Suprapubic skin (tissue), 4 donors: ENCODE data around the gene DAAM2.

Source experiments
- EP300 ChIP-seq: sonication (generic); formaldehyde crosslinking; IDR thresholded peaks from one replicate; pipeline ENCODE4 v1.6.1; 2017; ENCODE audit warnings: antibody characterized with exemption
- POLR2A ChIP-seq, 2 donors: fragments of 450-650 bp; IDR thresholded peaks; one replicate each; pipeline ENCODE4 v1.6.1; 2017; ENCODE audit warnings: antibody characterized with exemption in 2 of 2, mild to moderate bottlenecking in 2 of 2, moderate library complexity in 2 of 2
- POLR2AphosphoS5 ChIP-seq, 3 donors: sonication (generic); formaldehyde crosslinking; IDR thresholded peaks; one replicate each; pipeline ENCODE4 v1.6.1; 2017; ENCODE audit warnings: antibody characterized with exemption in 3 of 3
- TF ChIP-seq, protein P1 (sequence below), 2 donors: fragments of 200-600 bp in 1 of 2; fragments of 450-650 bp in 1 of 2; sonication (generic) in 1 of 2; IDR thresholded peaks; one replicate each; pipeline ENCODE4 v1.5.1; 2016 to 2019; ENCODE audit warnings: antibody characterized with exemption in 2 of 2, mild to moderate bottlenecking in 1 of 2, moderate library complexity in 1 of 2

DNA sequence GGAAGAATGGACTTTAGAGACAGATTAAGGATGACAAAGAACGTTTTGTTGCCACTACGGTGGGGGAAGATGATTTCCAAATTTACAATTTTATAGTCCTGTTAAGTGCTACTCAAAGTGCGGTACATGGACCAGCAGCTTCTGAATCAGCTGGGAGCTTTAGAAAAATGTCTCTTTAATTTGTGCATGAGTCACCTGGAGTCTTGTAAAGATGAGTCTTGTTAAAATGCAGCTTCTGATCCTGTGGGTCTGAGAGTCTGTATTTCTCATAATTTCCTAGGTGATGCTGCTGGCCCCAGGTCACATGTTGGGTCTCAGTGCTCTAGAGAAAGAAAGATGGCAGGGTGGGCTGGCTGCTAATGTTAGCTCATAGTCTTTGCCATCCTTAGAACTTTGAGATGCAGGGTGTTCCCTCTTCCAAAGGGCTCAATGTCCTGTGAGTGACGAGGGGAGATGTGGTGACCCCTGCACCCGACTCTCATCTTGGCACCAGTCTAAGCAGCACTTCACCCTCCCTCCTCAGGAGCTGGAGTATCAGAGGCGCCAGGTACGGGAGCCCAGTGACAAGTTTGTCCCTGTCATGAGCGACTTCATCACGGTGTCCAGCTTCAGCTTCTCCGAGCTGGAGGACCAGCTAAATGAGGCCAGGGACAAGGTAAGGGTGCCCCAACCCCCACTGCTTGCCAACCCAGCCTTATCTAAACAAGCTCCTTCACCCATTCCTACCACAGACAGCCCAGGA is 107.5 kb downstream of the DAAM2 start:
- TF ChIP-seq, protein P1, sequence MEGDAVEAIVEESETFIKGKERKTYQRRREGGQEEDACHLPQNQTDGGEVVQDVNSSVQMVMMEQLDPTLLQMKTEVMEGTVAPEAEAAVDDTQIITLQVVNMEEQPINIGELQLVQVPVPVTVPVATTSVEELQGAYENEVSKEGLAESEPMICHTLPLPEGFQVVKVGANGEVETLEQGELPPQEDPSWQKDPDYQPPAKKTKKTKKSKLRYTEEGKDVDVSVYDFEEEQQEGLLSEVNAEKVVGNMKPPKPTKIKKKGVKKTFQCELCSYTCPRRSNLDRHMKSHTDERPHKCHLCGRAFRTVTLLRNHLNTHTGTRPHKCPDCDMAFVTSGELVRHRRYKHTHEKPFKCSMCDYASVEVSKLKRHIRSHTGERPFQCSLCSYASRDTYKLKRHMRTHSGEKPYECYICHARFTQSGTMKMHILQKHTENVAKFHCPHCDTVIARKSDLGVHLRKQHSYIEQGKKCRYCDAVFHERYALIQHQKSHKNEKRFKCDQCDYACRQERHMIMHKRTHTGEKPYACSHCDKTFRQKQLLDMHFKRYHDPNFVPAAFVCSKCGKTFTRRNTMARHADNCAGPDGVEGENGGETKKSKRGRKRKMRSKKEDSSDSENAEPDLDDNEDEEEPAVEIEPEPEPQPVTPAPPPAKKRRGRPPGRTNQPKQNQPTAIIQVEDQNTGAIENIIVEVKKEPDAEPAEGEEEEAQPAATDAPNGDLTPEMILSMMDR (IDR thresholded peaks at IDR 0.05): no peak
- no peak for TF ChIP-seq EP300
- TF ChIP-seq POLR2A (IDR thresholded peaks at IDR 0.05): no peak
- no peak for TF ChIP-seq POLR2AphosphoS5 (IDR thresholded peaks at IDR 0.05)
